Keratinocyte (primary cell): ENCODE results near the gene PEX10. TPM values are rescaled to one million over a fixed set of nuclear protein-coding genes. Genes with fewer than 3 reads are reported as not detected.

Experiments used
- DNase-seq: peaks from one replicate; pipeline ENCODE4 v3.0.0-alpha.2; 2011; ENCODE audit warnings: low read depth, missing footprints, low spot score
- FAIRE-seq: peaks from 2 replicates; lab custom pipeline; 2011; peaks lifted over from hg19 to GRCh38; lab: Jason Lieb, UNC
- H2AFZ ChIP-seq: 2 replicates; pipeline ENCODE4 v1.6.0; 2012; ENCODE audit warnings: low read length, control low read depth, inconsistent platforms; ENCODE audit not compliant: control insufficient read depth
- H3K27ac ChIP-seq: 2 replicates; pipeline ENCODE4 v1.5.1; 2011; ENCODE audit warnings: low read length; ENCODE audit not compliant: control insufficient read depth, insufficient read depth
- H3K27me3 ChIP-seq: 3 replicates; pipeline ENCODE4 v1.6.0; 2011; ENCODE audit warnings: low read length; ENCODE audit not compliant: control insufficient read depth, insufficient read depth; ENCODE audit errors: extremely low read depth
- H3K36me3 ChIP-seq, 2 experiments: 2 replicates in 1 of 2; 3 replicates in 1 of 2; pipeline ENCODE4 v1.5.1; 2011; ENCODE audit warnings: low read length in 2 of 2, mild to moderate bottlenecking in 1 of 2; ENCODE audit not compliant: control insufficient read depth in 2 of 2, insufficient read depth in 2 of 2; ENCODE audit errors: extremely low read depth in 1 of 2
- H3K4me1 ChIP-seq: 3 replicates; pipeline ENCODE4 v1.5.1; 2011; ENCODE audit warnings: low read length; ENCODE audit not compliant: control insufficient read depth, insufficient read depth; ENCODE audit errors: extremely low read depth
- H3K4me2 ChIP-seq: 3 replicates; pipeline ENCODE4 v1.6.0; 2011; ENCODE audit warnings: low read depth, low read length; ENCODE audit not compliant: control insufficient read depth, insufficient read depth; ENCODE audit errors: extremely low read depth
- H3K4me3 ChIP-seq, 3 experiments: fragments of 200-600 bp in 1 of 3; sonication (generic) in 1 of 3; 2 replicates in 2 of 3; 3 replicates in 1 of 3; pipeline ENCODE4 v1.5.1; 2011 to 2016; ENCODE audit warnings: low read length in 3 of 3, mild to moderate bottlenecking in 3 of 3, control low read depth in 2 of 3, inconsistent platforms in 1 of 3, low read depth in 1 of 3, mixed read lengths in 1 of 3, mixed run types in 1 of 3, moderate library complexity in 1 of 3; ENCODE audit not compliant: control insufficient read depth in 2 of 3, insufficient read depth in 2 of 3; ENCODE audit errors: extremely low read depth in 1 of 3
- H3K79me2 ChIP-seq: 2 replicates; pipeline ENCODE4 v1.6.0; 2012; ENCODE audit warnings: low read length; ENCODE audit not compliant: control insufficient read depth, insufficient read depth
- H3K9ac ChIP-seq: 3 replicates; pipeline ENCODE4 v1.6.0; 2011; ENCODE audit warnings: low read length; ENCODE audit not compliant: control insufficient read depth, insufficient read depth; ENCODE audit errors: extremely low read depth
- H3K9me1 ChIP-seq: 3 replicates; pipeline ENCODE4 v1.6.0; 2011; ENCODE audit warnings: low read length; ENCODE audit not compliant: control insufficient read depth, insufficient read depth; ENCODE audit errors: extremely low read depth
- H3K9me3 ChIP-seq: 2 replicates; pipeline ENCODE4 v1.5.1; 2012; ENCODE audit warnings: low read depth, low read length; ENCODE audit not compliant: control insufficient read depth
- H4K20me1 ChIP-seq: 3 replicates; pipeline ENCODE4 v1.6.0; 2011; ENCODE audit warnings: low read length; ENCODE audit not compliant: control insufficient read depth, insufficient read depth; ENCODE audit errors: extremely low read depth
- EZH2 ChIP-seq: IDR thresholded peaks from one replicate; pipeline ENCODE4 v1.6.1; 2012; ENCODE audit warnings: inconsistent platforms, mild to moderate bottlenecking, low read length, moderate library complexity
- dilution Hi-C: fragments of 300-500 bp; cut with MboI; formaldehyde crosslinking; loops from one replicate; pipeline ENCODE4 v1.7.0; 2020; ENCODE audit warnings: low sequenced_read_pairs; ENCODE audit not compliant: extremely low pct_ligation_motif_present
- polyA plus RNA-seq, 5 experiments: library from polyadenylated mRNA; depleted of rRNA in 3 of 5; stranded (reverse) in 3 of 5; stranded (forward) in 1 of 5; unstranded in 1 of 5; fragments of >200 nt; gene quantifications; 1 replicate in 1 of 5; 2 replicates in 3 of 5; 3 replicates in 1 of 5; pipeline versions ENCODE4 v1.2.1 to v1.2.3, GENCODE V29; 2011 to 2012; ENCODE audit warnings: missing spikeins in 2 of 5, low read depth in 1 of 5, low replicate concordance in 1 of 5
- TF ChIP-seq, protein P1 (sequence below), 3 experiments: IDR thresholded peaks in 1 of 3; conservative IDR thresholded peaks in 1 of 3; optimal IDR thresholded peaks in 1 of 3; 2 replicates in 2 of 3; 3 replicates in 1 of 3; pipeline versions ENCODE3 to v1.5.1; 2011; ENCODE audit warnings: low read length in 3 of 3, mild to moderate bottlenecking in 3 of 3, moderate library complexity in 2 of 3, control low read depth in 1 of 3, inconsistent platforms in 1 of 3; ENCODE audit not compliant: insufficient read depth in 2 of 3; ENCODE audit errors: extremely low read depth in 1 of 3

The PEX10 gene
- polyA plus RNA-seq, 1 donor (not counting 4 experiments of a cell fraction or from before 2014, with no cell fraction given), result 13.8 TPM

GRCh38 chr1:2428490-2428889, 16.1 kb upstream of the PEX10 start:
- Histone ChIP-seq H3K9me3 (peaks cover 4% of the 10 kb centered on the region), H3K4me3 (peak overlapping the region; percentile 62 to 81 (median 79)), H3K36me3 (peaks cover 4 to 32% of the 10 kb centered on the region in 2 experiments), H3K79me2 (peaks cover 58% of the 10 kb centered on the region), H3K4me1 (peaks cover 45% of the 10 kb centered on the region), H2AFZ (peak overlapping the region; percentile 19), H3K27me3 (no peaks in the 10 kb centered on the region), H4K20me1 (peaks cover 12% of the 10 kb centered on the region), H3K9ac (peak overlapping the region; percentile 96), H3K27ac (peak overlapping the region; percentile 95), H3K4me2 (peak overlapping the region; percentile 97), H3K9me1 (no peaks in the 10 kb centered on the region)
- dilution Hi-C loops, result no loop called here
- DNase-seq (no peak), FAIRE-seq (peak; percentile 69)
- TF ChIP-seq, protein P1, sequence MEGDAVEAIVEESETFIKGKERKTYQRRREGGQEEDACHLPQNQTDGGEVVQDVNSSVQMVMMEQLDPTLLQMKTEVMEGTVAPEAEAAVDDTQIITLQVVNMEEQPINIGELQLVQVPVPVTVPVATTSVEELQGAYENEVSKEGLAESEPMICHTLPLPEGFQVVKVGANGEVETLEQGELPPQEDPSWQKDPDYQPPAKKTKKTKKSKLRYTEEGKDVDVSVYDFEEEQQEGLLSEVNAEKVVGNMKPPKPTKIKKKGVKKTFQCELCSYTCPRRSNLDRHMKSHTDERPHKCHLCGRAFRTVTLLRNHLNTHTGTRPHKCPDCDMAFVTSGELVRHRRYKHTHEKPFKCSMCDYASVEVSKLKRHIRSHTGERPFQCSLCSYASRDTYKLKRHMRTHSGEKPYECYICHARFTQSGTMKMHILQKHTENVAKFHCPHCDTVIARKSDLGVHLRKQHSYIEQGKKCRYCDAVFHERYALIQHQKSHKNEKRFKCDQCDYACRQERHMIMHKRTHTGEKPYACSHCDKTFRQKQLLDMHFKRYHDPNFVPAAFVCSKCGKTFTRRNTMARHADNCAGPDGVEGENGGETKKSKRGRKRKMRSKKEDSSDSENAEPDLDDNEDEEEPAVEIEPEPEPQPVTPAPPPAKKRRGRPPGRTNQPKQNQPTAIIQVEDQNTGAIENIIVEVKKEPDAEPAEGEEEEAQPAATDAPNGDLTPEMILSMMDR (optimal IDR thresholded peaks at IDR 0.05 in 1 of 3, IDR thresholded peaks at IDR 0.05 in 1 of 3, conservative IDR thresholded peaks at IDR 0.05 in 1 of 3; ENCODE audit: extremely low read depth in 1 of 3, insufficient read depth in 2 of 3, low read length in 3 of 3), result no peak
- no peak for TF ChIP-seq EZH2

DNA sequence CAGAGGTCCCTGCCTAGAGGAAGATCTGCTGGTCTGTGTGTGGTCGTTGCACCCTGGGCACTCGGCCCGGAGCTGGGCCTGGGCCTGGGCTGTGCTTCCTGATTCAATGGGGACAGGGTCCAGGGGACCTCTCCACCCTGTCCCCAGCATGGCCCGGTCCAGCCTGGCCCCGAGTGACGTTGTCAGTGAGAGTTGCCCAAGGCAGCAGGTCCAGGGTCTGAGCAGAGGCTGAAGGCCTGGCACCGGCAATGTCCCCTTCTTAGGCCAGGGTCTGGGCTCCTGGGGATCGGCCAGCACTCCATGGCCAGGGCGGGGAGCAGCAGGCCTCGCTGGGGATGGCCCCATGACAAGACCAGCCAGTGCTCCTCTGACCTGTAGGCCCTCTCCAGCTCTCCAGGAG, 15.6 kb upstream of the PEX10 start:
- peaks cover 6% of the 10 kb centered on the region for H3K9me3 ChIP-seq
- peaks cover 45% of the 10 kb centered on the region for H3K4me1 ChIP-seq
- H4K20me1 ChIP-seq, result peaks cover 7% of the 10 kb centered on the region
- peak overlapping the region; percentile 96 for H3K9ac ChIP-seq
- dilution Hi-C loops, result no loop called here
- H2AFZ ChIP-seq, result peak overlapping the region; percentile 19
- H3K79me2 ChIP-seq, result peaks cover 52% of the 10 kb centered on the region
- H3K4me3 ChIP-seq, result peak overlapping the region; percentile 62 to 81 (median 79)
- no peak for TF ChIP-seq EZH2
- TF ChIP-seq, protein P1 (optimal IDR thresholded peaks at IDR 0.05 in 1 of 3, IDR thresholded peaks at IDR 0.05 in 1 of 3, conservative IDR thresholded peaks at IDR 0.05 in 1 of 3; ENCODE audit: extremely low read depth in 1 of 3, insufficient read depth in 2 of 3, low read length in 3 of 3), result no peak
- H3K27ac ChIP-seq, result peak overlapping the region; percentile 95
- no peaks in the 10 kb centered on the region for H3K27me3 ChIP-seq
- no peaks in the 10 kb centered on the region for H3K9me1 ChIP-seq
- H3K36me3 ChIP-seq, result peaks cover 4 to 29% of the 10 kb centered on the region in 2 experiments
- DNase-seq, result no peak
- peak overlapping the region; percentile 97 for H3K4me2 ChIP-seq
- no peak for FAIRE-seq
